ENCODE data around the gene MACO1.

DNA sequence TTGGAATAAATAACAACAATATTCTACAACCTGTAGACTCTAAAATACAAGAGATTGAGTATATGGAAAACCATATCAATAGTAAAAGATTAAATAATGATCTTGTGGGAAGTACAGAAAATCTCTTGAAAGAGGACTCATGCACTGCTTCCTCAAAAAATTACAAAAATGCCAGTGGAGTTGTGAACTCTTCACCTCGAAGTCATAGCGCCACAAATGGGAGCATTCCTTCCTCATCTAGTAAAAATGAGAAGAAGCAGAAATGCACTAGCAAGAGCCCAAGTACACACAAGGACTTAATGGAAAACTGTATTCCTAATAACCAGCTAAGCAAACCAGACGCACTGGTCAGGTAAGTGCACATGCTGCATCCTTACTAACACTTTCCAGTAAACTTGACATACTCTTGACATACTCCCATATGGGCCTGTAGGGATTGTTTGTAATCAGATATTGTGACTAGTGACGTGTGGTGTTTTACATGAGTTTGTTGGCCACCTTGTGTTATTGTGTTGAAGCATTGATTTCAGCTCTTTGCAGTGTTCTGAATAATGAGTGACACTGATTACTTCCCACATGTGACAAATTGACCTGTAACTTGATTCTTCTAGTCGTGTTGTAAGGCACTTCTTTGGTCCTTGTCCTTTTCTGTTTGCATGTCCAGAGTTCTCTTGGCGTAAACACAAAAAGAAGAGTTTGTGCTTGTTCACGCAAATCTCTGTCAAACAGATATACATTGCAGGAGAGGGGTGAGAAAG is 28.0 kb downstream of the MACO1 start:
- TF ChIP-seq TAF1 (IDR thresholded peaks at IDR 0.05; ENCODE audit: low read depth) (no peak), REST (IDR thresholded peaks at IDR 0.05; ENCODE audit: low read depth) (no peak), FOXM1 (IDR thresholded peaks at IDR 0.05; ENCODE audit: borderline replicate concordance, low read depth) (no peak), NFIC (IDR thresholded peaks at IDR 0.05) (no peak), EP300 (IDR thresholded peaks at IDR 0.05; ENCODE audit: borderline replicate concordance) (no peak), CREB1 (IDR thresholded peaks at IDR 0.05; ENCODE audit: low read depth) (no peak), RAD21 (IDR thresholded peaks at IDR 0.05; ENCODE audit: low read depth) (no peak), ZBTB7A (IDR thresholded peaks at IDR 0.05; ENCODE audit: low read depth) (no peak), YY1 (IDR thresholded peaks at IDR 0.05; ENCODE audit: low read depth) (no peak)
- TF ChIP-seq, protein P1, sequence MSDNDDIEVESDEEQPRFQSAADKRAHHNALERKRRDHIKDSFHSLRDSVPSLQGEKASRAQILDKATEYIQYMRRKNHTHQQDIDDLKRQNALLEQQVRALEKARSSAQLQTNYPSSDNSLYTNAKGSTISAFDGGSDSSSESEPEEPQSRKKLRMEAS (IDR thresholded peaks at IDR 0.05): no peak
